ENCODE data around the gene TUBGCP2. TPM values are rescaled to one million over a fixed set of nuclear protein-coding genes. Genes with fewer than 3 reads are reported as not detected.

TUBGCP2 gene
- total RNA-seq, 1 donor from 2014 or later: 55.9 TPM

DNA sequence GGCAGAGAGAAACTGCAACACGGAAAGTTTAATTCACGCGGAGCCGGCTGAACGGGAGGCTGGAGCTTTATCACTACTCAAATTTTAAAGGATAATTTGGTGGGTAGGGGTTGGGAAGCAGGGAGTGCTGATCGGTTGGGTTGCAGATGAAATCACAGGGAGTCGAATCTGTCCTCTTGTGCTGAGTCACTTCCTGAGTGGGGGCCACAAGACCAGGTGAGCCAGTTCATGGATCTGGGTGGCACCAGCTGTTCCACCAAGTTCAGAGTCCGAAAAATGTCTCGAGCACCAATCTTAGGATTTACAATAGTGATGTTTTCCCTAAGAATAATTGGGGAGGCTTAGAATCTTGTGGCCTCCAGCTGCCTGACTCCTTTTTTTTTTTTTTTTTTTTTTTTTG, 34.9 kb upstream of the TUBGCP2 start:
- intact Hi-C loops (cut with DNase I): no loop called here
- DNase-seq (ENCODE audit: low spot score): no peak
- no peak for ATAC-seq

DNA sequence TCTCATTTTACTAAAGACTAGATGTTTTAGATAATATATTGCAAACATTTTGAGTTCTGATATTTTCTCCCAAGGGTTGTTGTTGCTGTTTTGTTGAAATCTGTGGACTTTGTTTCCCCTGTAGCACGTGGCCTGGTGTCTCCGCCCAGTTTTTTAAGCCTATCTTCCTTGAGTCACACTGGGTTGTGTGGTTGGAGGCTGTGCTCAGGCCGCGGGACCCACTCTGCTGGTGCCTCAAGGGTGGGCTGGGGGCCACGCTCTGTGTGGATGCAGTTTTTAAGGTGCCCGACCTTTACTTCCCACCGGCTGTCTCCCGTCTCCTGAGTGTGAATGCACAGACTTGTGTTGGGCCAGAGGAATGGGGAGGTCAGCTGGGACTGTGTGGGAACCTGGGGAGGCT, 34.3 kb upstream of the TUBGCP2 start:
- ATAC-seq (no peak), DNase-seq (ENCODE audit: low spot score) (no peak)
- intact Hi-C loops (cut with DNase I): no loop called here

DNA sequence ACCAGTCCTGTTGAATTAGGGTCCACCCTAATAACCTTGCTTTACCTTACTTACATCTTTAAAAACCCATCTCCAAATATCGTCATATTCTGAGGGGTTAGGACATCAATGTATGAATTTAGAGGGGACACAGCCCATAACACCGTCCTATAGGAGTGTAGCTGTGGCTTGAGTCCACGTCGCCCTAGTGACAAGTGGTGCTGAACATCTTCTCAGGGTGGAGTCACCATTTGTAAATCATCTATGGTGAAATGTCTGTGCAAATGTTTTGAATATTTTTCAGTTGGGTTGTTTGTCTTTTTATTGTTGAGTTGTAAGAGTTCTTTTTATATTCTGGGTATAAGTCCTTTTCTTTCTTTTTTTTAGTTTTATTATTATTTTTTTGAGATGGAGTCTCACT, 33.3 kb upstream of the TUBGCP2 start:
- ATAC-seq: no peak
- intact Hi-C loops (cut with DNase I): no loop called here

DNA sequence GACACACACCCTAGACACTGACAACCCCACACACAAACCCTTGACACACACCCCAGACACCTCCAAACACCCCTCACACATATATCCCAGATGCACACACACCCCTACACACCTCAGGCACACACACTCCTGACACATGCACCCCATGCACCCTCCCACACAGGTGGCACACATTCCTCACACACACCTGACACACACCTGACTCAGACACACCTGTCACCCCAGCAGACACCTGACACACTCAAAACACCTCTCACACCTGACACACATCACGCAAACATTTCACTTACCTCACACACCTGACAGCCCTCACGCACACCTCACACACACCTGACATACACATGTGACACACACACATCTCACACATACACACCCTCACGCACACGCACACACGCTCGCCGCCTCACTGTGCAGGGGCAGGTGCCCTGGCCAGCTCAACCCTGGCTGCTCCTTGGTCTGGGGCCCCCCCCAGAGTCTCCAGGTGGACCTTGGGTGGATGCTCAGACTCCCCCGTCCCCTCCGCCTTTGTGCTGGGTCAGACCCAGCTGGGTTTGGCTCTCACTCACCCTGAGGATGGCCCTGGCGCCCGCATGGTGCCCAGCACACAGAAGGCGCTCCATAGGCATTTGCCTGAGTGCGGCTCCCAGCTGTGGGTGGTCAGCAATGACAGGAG, 31.2 kb upstream of the TUBGCP2 start:
- ATAC-seq (no peak), DNase-seq (ENCODE audit: low spot score) (no peak)
- intact Hi-C loops (cut with DNase I): no loop called here

More for the DNA sequence above, 33.3 kb upstream of the TUBGCP2 start:
- no peak for DNase-seq (ENCODE audit: low spot score)

DNA sequence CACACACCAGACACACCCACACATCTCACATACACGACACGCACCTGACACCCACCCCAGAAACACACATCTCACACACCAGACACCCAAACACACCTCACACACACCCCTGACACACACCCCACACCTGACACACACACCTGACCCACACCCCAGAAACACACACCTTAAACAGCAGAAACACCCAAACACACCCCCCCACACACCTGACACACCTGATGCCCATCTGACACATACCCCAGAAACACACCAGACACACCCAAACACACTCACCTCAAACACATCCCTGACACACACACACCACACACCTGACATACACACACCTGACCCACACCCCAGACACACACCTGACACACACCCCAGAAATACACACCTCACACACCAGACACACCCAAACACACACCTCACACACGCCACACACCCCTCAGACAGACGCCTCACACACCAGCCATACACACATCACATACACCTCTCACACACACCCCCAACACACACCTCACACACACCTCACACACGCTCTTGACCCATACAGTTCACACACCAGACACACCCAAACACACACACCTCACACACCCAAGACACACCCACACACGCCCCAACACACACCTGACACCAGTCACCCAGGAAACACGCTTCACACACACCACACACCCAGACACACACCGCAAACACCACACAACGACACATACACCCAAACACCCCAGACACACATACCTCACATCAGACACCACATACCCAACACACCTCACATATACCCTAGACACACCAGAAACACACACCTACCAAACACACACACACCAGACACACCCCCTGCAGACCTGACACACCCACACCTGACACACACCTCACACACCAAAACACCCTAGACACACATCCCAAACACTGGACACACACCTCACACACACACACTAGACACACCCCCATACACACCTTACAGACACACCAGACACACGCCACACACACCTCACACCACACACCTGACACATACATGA, 29.7 kb upstream of the TUBGCP2 start:
- intact Hi-C loops (cut with DNase I): no loop called here
- DNase-seq (ENCODE audit: low spot score): no peak
- no peak for ATAC-seq

DNA sequence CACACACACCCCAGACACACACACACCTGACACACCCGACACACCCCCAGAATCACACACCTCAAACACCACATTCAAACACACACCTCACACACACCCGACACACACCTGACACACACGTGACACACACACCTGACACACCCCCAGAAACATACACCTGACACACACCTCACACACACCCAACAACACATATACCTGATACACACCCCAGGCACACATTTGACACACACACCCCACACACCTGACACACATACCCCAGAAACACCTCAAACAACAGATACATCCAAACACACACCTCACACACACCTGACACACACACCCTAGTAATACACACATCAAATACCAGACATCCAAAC, 28.7 kb upstream of the TUBGCP2 start:
- intact Hi-C loops (cut with DNase I): no loop called here
- DNase-seq (ENCODE audit: low spot score) (no peak), ATAC-seq (no peak)

DNA sequence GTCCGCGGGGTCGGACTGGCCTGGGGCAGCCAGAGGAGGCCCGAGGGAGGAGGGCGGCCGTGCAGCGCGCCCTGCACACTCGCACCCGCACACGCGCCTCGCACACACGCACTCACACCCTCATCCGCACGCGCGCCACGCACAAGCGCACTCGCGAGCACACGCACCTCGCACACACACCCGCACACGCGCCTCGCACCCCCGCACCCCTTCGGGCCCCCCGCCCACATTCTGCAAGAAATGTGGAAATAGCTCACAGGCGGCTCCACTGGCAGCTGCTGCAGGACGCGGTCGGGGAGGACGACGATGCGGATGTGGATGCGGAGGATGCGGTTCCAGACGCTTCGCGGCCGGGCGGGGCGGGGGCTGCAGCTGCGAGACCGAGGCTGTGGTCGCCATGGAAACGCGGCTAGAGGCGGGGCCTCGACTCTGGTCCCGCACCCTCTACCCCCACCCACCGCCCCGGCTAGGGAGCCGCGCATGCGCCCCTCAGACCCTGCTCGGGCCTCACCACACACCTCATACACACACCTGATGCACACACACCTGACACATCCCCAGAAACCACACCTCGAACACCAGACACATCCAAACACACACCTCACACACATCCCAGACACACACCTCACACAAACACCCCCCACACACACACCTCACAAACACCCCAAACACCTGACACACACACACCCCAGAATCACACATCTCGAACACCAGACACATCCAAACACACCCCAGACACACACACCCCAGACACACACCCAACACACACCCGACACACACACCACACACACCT, 28.1 kb upstream of the TUBGCP2 start, which contains the start of gene CALY:
Gene CALY (minus strand): TSS at position 320 of the 793 bp plus-strand sequence. CDS start 7,907 bp downstream, outside the sequence.
- ATAC-seq: no peak
- DNase-seq (ENCODE audit: low spot score): peak; percentile 66
- intact Hi-C loops (cut with DNase I): no loop called here

DNA sequence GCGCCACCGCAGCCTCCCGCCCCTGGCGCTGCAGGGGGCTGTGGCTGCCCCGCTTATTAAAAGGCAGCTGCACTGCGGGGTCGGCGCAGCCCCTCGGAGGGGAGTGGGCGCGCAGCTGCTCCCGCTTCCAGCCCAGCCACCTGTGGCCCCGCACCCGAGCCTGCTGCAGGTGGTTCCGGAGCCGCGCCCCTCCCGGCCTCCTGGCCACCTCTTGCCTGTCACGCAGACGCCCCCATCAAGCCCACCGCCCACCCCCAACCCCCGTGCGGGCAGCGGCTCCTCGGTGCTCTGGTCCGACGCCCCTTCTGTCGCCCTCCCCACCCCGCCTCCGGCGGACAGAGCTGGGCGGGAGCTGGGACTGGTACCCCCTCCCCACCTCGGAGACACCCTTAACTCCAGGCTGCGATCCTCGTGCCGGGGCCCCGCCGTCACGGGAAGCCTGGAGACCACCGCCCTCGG, 27.5 kb upstream of the TUBGCP2 start:
- ATAC-seq: no peak
- DNase-seq (ENCODE audit: low spot score): peak; percentile 59
- intact Hi-C loops (cut with DNase I): no loop called here

DNA sequence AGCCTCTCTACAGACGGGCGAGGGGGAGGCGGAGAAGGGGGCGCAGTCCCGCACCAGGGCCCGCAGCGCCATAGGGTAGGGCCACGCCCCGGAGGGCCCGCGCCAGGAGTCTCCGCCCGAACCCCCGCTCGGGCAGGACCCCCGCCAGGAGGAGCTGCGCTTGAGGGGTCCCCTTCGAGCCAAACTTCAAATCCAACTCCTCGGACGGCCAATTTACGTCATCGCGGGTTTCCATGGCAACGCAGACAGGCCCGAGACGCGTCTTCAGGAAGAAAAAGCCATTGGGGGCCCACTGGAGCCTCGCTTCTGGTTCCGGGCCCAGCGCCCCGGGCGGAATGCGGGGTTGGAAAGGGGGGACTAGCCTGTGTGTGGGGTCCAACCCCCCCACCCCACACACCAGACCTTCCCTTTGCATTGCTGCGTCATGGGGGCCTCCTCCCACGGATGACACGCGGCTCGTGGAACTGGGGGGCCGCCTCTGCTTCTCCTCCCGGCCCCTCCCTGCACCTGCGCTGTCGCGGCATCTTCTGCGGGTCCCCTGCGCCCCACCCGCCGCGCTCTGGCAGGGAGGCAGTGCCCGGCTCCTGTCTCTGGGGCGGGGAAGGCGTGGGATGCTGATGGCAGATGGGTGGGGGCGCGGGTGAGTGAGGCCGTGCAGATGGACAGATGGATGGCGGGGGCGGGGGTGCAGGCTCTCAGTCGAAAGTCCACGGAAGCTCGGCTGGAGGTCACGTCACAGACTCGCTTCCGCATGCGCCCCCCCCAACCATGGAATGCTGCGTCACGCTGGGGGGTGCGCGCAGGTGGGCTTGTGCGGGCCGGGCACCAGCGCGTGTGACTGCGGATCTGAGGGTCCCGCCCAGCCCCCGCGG, 26.8 kb upstream of the TUBGCP2 start:
- ATAC-seq: peak; percentile 42
- intact Hi-C loops (cut with DNase I): no loop called here
- peak; percentile 87 for DNase-seq (ENCODE audit: low spot score)

DNA sequence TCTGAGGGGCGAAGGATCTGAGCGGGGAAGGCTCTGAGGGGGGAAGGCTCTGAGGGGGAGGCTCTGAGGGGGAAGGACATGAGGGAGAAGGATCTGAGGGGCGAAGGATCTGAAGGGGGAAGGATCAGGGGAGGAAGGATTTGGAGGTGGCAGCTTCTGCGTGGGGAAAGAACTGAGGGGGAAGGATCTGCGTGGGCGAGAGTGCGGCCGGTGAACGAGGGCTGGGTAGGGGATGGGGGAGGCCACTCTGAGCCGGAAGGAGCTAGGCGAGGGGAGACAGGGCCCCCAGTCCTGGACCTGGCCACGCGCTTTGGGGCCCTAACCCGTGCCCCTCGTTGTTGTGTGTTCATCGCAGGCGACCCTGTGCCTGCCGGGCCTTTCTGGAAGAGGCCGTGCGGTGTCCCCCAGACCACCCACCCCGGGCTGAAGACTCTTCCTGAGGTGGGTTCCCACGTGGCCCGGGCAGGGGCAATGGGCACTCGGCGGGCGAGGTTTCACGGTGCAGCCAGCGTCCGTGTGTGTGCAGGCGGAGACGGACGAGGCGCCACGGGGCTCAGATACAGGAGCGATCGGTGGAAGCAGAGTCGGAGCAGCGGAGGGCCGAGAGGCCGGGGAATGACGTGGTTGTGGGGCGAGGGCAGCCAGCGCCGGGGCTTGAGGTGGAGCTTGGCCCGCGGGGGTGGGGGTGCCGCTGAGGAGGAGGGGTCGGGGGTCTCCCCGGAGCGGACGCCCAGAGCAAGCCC, 26.0 kb upstream of the TUBGCP2 start:
- peak; percentile 45 for ATAC-seq
- intact Hi-C loops (cut with DNase I): no loop called here
- peak; percentile 63 for DNase-seq (ENCODE audit: low spot score)

DNA sequence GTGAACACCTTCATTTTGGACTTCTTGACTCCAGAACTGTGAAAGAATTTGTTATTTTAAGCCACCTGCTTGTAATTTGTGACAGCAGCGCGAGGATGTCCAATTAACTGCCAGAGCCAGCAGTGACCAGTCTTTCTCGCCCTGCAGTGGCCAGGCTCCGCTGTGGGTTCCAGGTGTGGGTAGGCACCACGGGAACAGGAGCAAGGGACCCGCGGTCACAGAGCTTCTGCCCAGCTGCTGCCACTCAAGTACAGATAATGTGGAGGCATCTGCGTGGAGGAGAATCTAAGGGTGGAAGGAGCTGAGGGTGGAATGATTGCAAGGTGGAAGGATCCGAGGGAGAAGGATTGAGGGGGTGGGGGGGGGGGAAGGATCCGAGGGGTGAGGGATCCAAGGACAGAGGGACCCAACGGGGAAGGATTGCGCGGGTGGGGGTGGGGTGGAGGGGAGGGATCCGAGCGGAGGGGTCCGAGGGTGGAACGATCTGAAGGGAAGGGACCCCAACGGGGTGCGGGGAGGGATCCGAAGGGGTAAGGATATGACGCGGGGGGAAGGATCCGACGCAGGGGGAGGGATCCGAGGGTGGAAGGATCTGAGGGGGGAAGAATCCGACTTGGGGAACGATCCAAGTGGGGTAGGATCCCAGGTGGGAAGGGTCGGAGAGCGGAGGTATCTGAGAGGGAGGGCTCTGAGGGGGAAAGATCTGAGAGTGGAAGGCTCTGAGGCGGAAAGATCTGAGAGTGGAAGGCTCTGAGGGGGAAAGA, 24.4 kb upstream of the TUBGCP2 start:
- DNase-seq (ENCODE audit: low spot score) (peak; percentile 52), ATAC-seq (no peak)
- intact Hi-C loops (cut with DNase I): no loop called here

DNA sequence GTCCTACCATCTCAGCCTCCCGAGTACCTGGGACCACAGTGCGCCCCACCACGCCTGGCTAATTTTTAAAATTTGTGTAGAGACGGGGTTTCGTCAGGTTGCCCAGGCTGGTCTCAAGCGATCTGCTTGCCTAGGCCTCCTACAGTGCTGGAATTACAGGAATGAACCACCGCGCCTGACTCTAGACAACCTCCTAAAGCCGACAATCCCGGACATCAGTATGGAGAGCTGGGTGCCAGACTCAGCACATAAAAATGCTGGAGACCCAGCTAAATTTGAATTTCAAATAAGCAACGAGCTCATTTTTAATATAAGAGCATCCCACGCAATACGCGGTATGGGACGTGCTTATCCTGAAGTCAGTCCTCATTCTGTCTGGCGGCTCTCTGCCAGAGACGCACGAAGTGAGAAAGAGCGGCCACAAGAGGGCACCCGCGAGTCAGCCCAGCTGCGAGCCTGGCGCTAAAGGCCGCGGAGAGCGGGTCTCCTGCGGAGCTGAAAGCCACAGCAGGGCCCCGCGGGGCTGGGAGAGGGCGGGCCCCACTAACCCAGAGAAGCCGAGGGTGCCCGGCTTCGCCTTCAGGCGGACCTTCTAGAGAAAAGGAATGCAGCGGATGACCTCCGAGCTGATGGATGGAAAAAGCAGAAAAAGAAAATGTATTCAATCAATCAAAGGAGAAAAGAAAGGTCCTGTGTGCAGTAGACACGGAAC, 21.0 kb upstream of the TUBGCP2 start:
- peak; percentile 88 for ATAC-seq
- intact Hi-C loops (cut with DNase I): loop anchor here (10.0 kb wide), 1 partner anchor 195 kb away; the partner anchor contains the start of gene CYP2E1
- peak; percentile 94 for DNase-seq (ENCODE audit: low spot score)

DNA sequence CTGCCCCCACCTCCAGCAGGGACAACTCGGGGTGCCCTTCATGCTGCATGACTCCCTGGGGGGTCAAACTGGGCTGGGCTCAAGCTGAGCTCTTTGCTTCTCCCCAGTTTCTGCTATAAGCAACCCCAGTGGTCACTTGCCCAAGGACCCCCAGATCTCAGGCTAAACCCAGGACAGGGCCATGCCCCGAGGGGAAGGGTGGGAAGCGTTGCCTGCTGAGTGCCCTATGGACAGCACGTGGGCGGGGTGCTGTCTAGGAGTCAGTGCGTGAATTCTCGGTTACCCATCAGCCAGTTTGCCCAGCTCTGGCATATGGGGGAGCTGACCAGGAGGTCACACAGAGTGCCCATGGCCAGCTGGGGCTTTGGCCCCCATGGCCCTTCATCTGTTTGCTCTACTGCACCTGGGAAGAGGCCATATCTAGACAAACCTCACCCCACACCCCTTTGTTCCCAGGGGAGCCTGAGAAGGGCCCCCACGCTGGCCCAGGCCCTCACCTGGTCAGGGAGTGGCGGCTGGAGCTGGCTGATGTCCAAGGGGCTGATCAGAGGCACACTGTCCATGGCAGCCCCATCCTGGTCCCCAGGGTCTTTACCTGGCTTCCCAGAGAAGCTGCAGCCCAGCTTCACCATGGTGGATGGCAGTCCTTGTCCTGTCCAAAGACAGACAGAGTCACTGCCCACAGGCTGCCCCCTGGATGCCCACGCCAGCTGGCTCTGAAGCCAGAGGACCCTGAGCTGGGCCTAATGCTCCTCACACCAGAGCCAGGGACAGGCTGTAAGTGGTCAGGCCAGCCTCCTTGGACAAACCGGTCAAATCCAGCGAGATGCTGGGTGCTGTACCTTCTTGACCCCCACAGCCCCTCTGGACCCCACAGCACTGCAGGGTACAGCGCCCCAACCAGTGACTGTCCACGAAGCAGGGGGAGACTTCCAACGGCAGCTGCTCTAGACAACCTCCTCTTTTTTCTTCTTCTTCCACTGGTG, 20.0 kb upstream of the TUBGCP2 start:
- peak; percentile 57 for DNase-seq (ENCODE audit: low spot score)
- intact Hi-C loops (cut with DNase I): loop anchor here (10.0 kb wide), 1 partner anchor 196 kb away; the partner anchor contains the start of gene CYP2E1
- ATAC-seq: no peak

DNA sequence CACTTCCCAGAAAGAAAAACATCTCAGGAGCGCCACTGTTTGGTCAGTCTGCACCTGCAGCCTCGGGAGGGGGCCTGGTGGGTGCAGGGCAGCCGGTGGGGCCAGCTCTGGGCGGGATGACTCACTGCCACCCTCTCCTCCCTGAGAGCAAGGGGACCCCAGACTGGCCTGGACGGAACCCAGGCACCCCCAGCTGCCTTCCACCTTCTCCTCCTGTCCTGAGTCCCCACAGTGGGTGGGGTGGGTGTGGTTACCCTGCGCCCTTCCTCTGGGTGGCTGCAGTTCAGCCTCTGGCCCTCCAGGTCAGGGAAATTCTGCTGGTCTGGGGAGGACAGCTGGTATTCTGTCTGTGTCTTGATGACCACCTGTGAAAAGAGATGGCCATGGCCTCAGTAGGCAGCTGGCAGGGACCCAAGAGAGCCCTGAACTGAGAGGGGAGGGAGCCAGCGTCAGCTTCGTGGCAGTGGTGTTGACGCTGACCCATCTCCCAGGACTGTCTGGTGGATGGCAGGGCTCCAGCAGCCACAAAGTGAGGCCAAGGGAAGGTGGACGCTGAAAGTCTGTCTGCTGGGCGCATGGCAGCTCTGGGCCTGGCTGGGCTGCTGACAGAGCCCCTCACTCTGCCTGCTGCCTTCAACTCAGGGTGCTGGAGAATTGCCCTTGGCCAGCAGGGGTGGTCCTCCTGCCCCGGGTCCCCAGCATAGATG, 19.1 kb upstream of the TUBGCP2 start:
- DNase-seq (ENCODE audit: low spot score): peak; percentile 55
- intact Hi-C loops (cut with DNase I): loop anchor here (10.0 kb wide), 1 partner anchor 197 kb away; the partner anchor contains the start of gene CYP2E1
- no peak for ATAC-seq

All from sciatic nerve (tissue), 2 donors.